Dermis microvascular lymphatic vessel endothelial cell (primary cell): ENCODE measurements around the gene MRPL4. TPM values are rescaled to one million over a fixed set of nuclear protein-coding genes. Genes with fewer than 3 reads are reported as not detected.

Source experiments
- total RNA-seq: library from RNA; depleted of rRNA; stranded (reverse); fragments of >200 nt; gene quantifications from 2 replicates; pipeline ENCODE4 v1.2.1, GENCODE V29; 2014

The MRPL4 gene
- total RNA-seq, 1 donor from 2014 or later = 17.1 TPM

Other genes starting within 250 kb of the MRPL4 start
- gene COL5A3, start 241.7 kb upstream of the MRPL4 start, total RNA-seq = 0.13 and 0.25 TPM in 2 replicates
- not detected in 2 replicates for gene RDH8, start 238.7 kb upstream of the MRPL4 start, total RNA-seq
- gene SHFL, start 165.9 kb upstream of the MRPL4 start, total RNA-seq = 14.0 and 22.5 TPM in 2 replicates
- 0.13 and 0.25 TPM in 2 replicates for gene ANGPTL6, start 149.5 kb upstream of the MRPL4 start, total RNA-seq
- 16.3 and 20.4 TPM in 2 replicates for gene PPAN, start 145.9 kb upstream of the MRPL4 start, total RNA-seq
- 1.5 and 2.4 TPM in 2 replicates for gene P2RY11, start 140.5 kb upstream of the MRPL4 start, total RNA-seq
- gene EIF3G, start 132.3 kb upstream of the MRPL4 start, total RNA-seq = 244 and 260 TPM in 2 replicates
- 21.0 and 22.7 TPM in 2 replicates for gene DNMT1, start 57.3 kb upstream of the MRPL4 start, total RNA-seq
- 0.39 and 0.76 TPM in 2 replicates for gene S1PR2, start 20.9 kb upstream of the MRPL4 start, total RNA-seq
- 5.8 and 7.8 TPM in 2 replicates for gene ICAM1, start 18.9 kb downstream of the MRPL4 start, total RNA-seq
- 0.13 and 0.26 TPM in 2 replicates for gene ICAM4, start 34.7 kb downstream of the MRPL4 start, total RNA-seq
- gene ICAM5, start 37.7 kb downstream of the MRPL4 start, total RNA-seq = under 0.01 TPM in 1 of 2 replicates, not detected in the other
- 0.13 and 0.38 TPM in 2 replicates for gene ZGLP1, start 57.6 kb downstream of the MRPL4 start, total RNA-seq
- gene FDX2, start 63.8 kb downstream of the MRPL4 start, total RNA-seq = 14.6 and 15.4 TPM in 2 replicates
- gene RAVER1, start 81.3 kb downstream of the MRPL4 start, total RNA-seq = 5.4 and 8.3 TPM in 2 replicates
- 6.2 and 8.7 TPM in 2 replicates for gene ICAM3, start 87.4 kb downstream of the MRPL4 start, total RNA-seq
- gene TYK2, start 128.4 kb downstream of the MRPL4 start, total RNA-seq = 57.0 and 66.2 TPM in 2 replicates
- gene CDC37, start 151.3 kb downstream of the MRPL4 start, total RNA-seq = 219 and 250 TPM in 2 replicates
- 1.3 and 3.7 TPM in 2 replicates for gene PDE4A, start 168.3 kb downstream of the MRPL4 start, total RNA-seq